NCI-H345 (cell line): ENCODE data around the gene RBM19.
"Not testable (repeated sequence)": the region's sequence is repeated elsewhere in the genome, so short reads cannot be mapped to it uniquely, and the experiment has no call there.

ENCODE experiments used
- DNase-seq: peaks from one replicate; lab custom pipeline; 2025; lab: John Stamatoyannopoulos, UW

Gene RBM19, protein sequence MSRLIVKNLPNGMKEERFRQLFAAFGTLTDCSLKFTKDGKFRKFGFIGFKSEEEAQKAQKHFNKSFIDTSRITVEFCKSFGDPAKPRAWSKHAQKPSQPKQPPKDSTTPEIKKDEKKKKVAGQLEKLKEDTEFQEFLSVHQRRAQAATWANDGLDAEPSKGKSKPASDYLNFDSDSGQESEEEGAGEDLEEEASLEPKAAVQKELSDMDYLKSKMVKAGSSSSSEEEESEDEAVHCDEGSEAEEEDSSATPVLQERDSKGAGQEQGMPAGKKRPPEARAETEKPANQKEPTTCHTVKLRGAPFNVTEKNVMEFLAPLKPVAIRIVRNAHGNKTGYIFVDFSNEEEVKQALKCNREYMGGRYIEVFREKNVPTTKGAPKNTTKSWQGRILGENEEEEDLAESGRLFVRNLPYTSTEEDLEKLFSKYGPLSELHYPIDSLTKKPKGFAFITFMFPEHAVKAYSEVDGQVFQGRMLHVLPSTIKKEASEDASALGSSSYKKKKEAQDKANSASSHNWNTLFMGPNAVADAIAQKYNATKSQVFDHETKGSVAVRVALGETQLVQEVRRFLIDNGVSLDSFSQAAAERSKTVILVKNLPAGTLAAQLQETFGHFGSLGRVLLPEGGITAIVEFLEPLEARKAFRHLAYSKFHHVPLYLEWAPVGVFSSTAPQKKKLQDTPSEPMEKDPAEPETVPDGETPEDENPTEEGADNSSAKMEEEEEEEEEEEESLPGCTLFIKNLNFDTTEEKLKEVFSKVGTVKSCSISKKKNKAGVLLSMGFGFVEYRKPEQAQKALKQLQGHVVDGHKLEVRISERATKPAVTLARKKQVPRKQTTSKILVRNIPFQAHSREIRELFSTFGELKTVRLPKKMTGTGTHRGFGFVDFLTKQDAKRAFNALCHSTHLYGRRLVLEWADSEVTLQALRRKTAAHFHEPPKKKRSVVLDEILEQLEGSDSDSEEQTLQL

DNA sequence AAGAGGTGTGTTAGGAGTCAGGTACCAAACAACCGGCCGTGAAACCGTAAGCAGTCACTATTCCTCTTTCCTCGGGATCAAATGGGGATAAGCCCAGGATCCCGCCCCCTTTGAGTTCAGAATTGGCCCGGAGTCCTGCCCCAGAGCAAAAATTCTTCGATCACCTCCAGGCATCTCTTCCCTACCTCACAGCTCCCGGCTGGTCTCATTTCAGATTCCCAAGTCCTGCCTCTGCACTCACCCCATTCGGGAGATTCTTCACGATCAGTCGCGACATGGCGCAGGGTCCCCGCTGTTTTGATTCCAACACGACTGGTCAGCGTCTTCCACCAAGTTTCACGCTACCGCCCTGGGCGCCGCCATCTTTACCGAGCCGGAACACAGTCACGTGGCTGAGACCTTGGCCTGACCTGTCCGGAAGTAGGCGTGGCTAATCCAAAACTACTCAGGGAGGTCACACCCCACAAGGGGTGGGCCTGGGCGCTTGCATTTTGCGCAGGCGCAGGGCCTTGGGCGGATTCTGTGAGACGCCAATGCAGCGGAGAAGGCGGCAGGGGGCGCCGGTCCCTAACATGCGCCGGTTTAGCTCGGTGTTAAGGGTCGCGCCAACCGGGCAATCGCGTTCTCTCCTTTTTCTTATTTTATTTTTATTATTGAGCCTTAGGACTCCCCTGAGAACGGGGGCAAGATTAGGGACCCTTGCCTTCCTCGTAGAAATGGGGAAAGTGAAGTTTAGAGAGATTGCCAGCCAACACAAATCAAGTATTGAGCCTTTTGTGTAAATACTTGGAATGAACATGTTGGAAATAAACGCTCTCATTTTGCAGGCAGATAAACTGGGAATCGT, at the start of gene RBM19:
RBM19 (minus strand) TSS at position 375 of the 847 bp plus-strand sequence; CDS start at position 277, 98 bp downstream.
- peak; percentile 98 for DNase-seq

DNA sequence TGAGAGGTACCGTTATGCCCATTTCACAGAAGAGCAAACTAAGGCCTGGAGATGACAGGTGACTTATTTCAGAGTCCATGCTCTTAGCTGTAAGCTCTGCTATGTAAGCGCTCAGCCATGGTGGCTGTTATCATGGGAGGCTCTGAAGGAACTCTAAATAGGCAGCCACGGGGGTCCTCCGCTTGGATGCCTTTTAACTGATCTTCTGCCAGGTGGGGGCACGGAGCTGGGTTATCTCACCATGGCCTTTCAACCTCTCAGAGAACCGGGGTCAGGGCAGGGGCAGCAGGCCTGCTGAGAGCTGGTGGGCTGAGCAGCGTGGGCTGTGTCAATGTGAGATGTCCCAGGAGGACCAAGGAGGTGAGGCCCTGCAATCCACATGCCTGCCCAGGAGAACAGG, 49.7 kb upstream of the RBM19 start:
- no peak for DNase-seq

DNA sequence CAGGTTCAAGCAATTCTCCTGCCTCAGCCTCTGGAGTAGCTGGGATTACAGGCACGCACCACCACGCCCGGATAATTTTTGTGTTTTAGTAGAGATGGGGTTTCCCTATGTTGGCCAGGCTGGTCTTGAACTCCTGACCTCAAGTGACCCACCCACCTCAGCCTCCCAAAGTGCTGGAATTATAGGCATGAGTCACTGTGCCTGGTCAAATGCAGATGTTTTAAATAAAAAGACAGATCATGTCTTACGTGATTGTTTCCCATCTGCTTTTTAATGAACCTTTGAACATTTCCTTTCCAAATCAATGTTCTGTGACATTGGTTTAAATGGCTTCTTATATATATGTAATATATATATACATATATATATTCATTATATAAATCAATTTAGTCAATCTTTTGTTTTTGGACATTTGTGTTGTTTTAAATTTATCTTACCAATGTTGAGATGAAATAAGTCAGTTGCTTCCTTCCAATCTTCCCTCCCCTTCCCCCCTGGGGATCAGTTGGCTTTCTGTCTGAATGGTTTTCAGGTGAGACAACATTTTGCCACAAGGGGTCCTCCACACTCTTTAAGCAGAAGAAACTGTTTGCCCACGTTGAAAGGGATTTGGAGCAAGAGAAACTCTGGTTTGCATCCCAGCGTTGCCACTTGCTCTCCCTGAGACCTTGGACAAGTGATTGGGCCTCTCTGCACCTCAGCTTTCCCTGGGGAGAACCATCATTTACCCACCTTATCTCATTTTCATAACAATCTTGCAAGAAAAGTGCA, 47.6 kb upstream of the RBM19 start:
- DNase-seq = peak; percentile 69

DNA sequence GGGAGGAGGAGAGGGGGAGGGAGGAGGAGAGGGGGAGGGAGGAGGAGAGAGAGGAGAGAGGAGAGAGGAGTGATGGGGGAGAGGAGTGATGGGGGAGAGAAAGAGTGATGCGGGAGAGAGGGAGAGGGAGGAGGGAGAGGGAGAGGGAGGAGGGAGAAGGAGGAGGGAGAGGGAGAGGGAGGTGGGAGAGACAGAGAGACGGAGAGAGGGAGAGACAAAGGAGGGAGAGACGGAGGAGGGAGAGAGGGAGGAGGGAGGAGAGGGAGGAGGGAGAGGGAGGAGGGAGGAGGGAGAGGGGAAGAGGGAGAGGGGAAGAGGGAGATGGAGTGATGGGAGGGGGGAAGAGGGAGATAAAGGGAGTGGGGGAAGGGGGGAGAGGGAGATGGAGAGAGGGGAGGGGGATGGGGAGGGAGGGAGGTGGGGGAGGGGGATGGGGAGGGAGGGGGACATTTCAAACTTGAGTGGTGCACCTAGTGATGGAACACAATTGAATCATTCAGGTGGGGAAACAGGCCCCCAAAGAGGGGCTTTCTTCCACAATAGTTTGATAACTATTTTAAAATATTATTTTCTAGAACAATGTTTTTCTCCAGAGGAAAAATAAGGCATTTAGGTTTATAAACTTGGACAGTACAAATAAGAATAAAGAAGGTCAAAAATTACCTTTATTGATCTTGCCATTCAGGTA, 46.8 kb upstream of the RBM19 start:
- DNase-seq = no peak

DNA sequence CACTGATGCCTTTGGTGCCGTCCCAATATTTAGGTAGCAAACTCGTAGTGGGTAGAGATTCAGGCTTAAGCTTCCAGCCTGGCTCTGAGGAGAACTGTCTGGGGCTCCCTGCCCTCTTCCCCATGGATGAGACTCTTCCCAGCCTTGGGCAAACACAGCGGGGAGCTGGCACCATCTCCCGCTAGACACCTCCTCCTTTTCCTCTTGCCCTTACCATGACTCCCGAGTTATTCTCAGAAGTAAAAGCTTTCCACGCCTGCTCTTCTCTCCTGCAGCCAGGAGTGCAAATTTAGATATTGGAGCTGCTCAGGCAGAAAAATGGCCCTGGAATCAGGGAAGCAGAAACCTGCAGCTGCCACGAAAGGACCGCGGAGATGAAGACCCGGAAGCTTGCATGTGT, 45.6 kb upstream of the RBM19 start:
- DNase-seq = no peak

DNA sequence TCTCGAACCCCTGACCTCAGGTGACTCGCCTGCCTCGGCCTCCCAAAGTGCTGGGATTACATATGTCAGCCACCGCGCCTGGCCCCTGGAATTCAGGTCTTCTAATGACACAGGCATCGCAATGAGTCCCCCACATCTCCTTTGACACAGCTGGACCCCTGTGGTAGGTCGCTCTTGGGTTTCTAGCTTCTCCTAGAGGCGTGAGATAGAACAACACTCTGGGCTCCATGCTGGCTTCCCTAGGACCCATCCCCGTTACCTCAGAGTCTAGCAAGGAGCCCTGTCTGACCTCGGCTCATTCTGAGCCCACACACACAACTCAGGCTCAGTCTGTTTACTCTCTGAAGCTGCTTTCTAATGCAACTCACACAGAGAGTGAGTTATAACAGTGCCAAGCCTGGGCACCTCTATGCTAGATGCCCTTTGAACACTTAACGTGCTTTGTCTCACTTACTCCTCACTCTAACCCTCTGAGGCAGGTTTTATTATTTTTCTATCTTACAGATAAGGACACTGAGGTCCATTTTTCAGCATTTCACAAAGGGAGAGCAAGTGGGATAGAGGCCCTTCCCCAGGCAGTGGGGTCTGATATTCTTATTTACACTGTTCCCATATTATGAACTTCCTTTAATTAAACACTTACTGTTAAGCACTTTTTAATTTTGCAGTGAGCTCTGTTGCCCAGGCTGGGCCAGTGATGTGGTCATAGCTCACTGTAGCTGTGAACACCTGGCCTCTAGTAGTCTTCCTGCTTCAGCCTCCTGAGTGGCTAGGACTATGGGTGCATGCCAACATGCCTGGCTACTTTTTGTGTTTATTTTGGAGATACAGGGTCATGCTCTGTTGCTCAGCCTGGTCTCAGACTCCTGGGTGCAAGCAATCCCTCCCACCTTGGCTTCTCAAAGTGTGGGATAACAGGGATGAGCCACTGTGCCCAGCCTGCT, 40.6 kb upstream of the RBM19 start:
- no peak for DNase-seq

DNA sequence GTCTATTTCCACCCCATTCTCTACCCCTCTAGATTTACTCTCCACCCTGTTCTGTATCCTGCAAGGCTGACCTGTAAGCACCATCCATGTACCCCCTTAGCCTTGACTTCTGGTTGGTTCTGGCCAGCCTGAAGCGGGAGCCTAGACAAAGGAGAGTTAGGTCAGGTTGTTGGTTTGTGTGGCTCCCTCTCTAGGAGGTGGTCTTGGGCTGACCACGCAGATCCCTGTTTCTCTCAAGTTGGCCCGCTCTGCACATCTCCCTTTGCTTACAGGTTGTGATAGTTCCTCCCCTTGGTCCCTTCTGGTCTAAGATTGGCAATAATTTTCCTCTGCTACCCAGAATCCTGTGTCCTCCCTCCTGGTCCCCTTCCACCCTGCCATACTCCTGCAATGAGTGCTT, 38.3 kb upstream of the RBM19 start:
- DNase-seq = no peak

DNA sequence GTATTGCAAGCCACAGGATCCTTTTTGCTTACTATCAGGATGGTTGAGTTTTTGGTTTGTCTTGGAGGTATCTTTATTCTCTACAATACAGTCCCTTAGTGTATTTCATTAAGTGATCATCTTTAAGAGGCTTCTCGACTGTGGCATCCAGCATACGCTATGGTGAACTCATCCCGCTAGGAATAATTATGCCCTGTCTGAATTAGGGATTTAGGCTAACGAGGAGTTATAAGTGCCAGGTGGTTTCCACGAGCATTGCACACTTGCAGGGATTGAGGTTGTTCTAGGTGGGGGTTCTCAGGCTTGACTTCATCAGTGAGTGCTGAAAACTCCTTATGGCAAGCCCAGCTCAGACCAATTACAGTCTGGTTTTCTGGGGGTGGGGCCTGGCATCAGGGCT, 37.2 kb upstream of the RBM19 start:
- DNase-seq = no peak

DNA sequence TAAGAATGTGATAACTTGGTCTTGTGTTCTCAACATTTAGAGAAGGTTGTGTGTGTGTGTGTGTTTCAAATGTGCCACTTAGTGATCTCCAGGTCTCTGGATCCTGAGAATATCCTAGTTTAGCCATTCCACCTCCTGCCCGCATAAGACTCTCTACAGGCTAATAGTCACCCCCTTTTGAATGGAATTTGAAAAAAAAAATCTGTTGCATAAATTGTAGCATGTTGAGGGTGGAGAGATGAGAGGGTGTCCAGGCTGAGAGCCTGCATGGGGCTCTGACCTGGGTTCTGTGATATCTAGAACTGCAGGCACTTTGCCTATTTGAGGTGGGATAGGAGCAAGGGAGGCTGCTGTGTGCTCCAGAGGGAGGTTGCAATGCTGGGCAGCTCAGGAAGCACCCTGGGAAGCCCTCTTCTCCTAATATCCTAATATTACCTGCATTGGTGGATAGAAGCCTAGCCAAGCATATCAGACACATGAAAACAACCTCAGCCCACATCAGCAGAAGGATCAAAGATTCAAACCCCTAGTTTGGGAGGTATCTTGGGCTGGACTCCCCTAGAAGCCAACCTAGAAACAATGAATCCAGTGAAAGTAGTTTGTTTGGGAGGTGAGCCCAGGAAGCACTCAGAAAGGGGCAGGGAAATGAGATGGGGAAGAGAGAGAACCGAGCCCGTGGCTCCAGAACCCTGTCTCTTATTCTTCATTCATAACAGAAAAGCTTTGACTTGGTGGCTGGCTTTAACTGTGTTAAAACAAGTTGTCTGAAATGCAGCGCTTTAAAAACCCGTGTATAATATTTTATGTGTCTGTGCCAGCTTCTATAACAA, 35.6 kb upstream of the RBM19 start:
- no peak for DNase-seq

DNA sequence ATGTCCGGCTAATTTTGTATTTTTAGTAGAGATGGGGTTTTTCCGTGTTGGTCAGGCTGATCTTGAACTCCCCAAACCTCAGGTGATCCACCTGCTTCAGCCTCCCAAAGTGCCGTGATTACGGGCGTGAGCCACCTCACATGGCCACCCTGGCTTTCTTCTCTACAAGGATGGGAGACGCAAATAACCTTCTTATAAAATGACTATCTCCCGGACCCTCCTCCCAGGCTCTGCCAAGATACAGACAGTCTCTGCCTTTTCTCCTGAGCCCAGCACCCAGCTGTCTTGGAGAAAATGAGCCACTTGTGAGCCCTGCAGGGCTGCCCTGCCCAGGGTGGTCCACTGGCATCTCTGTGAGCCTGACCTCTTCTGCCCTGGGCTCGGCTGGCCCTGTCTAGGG, 34.7 kb upstream of the RBM19 start:
- DNase-seq = no peak

DNA sequence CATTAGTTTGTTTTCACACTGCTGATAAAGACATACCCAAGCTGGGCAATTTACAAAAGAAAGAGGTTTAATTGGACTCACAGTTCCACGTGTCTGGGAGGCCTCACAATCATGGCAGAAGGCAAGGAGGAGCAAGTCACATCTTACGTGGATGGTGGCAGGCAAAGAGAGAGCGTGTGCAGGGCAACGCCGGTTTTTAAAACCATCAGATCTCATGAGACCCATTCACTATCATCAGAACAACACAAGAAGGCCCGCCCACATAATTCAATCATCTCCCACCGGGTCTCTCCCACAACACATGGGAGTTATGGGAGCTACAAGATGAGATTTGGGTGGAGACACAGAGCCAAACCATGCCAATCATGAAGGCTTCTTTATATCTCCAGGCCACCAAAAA, 34.1 kb upstream of the RBM19 start:
- not testable (repeated sequence) for DNase-seq

DNA sequence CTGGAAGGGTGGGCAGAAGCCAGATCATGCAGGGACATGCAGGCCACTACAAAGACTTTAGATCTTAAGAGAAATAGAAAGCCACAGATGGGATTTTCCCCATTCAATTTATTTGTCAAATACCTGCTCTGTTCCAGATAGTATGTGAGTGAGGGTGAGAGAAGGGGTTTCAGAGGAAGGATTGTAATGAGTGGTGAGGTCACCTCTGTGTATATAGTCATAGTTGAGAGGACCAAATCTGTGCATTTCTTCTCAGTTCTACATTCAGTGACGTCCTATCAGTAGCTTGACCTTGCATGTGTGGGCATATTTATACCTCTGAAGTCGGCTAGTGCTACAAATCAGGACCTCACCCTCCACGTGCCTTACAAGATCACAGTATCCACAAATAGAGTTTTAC, 31.2 kb upstream of the RBM19 start:
- DNase-seq = no peak

DNA sequence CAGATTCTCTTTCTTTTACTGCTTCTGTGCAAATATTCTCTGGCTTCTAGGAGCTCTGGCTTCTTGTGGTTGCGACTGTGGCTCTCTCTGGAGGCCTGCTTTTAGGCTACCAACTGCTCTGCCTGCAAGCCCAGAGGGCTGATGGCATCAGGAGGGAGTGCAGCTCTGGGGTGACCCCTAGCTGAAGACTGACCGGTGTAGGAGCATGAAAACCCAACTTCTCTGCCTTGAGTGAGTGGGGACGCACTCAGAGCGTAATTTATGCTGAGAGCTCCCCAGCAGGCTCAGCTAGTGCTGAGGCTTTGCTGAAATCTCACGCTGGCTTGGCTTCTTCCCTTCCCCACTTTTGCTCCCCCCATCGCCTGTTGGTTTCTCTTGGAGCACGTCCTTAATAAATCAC, 29.9 kb upstream of the RBM19 start:
- no peak for DNase-seq

DNA sequence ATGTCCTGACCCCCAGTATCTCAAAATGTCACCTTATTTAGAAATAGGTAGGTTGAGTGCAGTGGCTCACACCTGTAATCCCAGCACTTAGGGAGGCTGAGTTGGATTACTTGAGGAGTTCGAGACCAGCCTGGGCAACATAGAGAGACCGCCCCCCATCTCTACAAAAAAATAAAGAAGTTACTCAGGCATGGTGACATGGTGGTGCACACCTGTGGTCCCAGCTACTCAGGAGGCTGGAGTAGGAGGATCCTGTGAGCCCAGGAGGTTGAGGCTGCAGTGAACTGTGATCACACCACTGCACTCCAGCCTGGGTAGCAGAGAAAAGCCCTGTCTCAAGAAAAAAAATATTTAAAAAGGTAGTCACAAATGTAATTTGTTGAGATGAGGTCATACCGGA, 27.9 kb upstream of the RBM19 start:
- DNase-seq = no peak

DNA sequence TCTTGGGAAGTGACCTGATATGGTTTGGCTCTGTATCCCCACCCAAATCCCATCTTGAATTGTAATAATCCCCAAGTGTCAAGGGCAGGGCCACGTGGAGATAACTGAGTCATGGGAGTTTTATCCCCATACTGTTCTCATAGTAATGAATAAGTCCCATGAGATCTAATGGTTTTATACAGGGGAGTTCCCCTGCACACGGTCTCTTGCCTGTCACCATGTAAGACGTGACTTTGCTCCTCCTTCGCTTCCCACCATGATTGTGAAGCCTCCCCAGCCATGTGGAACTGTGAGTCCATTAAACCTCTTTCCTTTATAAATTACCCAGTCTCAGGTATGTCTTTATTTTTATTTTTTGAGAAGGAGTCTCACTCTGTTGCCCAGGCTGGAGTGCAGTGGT, 26.6 kb upstream of the RBM19 start:
- not testable (repeated sequence) for DNase-seq

DNA sequence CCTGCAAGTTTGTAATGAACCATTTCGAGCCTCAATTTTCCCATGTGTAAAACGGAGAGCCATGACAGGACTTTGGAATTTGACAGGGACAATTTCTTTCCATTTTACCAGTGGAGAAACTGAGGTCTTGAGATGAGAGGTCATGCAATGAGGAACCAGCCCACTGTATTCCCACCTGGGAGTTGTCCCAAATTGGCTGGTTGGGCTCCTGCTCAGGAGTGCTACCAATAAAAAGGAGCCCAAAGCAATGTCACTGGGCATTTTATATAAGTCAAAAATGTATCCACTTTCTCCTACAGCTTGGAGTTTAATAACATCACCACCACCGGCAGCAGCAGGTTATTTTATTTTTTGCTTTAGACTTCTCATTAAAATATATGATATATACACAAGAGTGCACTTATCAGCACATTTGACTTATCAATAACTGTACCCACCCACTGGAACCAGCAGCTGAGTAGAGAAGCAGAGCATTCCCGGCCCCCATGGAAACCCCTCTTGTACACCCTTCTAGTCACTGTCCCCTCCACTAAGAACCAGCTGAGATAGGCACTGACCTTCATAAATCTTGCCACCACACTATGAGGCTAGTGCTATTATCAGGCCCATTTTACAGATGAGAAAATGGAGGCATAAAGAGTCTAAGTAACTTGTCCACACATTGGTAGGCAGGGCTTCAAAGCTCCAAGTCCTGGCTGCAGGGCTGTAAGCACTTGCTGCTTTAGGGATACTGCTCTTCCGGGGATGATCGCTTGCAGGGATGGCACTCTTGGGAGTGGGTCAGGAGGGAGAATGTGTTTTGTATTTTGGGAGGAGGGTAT, 25.3 kb upstream of the RBM19 start:
- DNase-seq = no peak
